GM19099 (cell line): ENCODE measurements around the gene C16orf46.

Source experiments
- POLR2A ChIP-seq: IDR thresholded peaks from 3 replicates; pipeline ENCODE4 v1.6.1; 2011; ENCODE audit warnings: low read depth; ENCODE audit not compliant: insufficient read length; ENCODE audit errors: extremely low read depth

The C16orf46 gene

GRCh38 chr16:81095953-81096714, 19.1 kb upstream of the C16orf46 start, which contains the start of gene GCSH:
GCSH (minus strand) TSS chr16:81096395; CDS start chr16:81096278, 117 bp downstream.
- TF ChIP-seq POLR2A: peak; percentile 18

DNA sequence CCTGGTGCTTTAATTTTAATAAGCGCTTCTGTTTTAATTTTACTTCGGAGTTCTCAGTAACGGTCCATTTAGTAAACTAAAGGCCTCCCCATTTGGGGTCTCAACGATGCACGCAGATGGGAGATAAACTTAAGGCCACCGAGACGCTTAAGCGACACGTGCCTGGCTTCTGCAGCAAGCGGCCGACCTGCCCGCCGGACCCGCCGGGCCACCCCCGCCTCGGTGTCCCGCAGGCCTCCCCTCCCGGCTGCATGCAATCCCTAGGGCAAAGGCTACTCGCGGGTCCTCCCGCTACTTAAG, 18.6 kb upstream of the C16orf46 start:
- no peak for TF ChIP-seq POLR2A

DNA sequence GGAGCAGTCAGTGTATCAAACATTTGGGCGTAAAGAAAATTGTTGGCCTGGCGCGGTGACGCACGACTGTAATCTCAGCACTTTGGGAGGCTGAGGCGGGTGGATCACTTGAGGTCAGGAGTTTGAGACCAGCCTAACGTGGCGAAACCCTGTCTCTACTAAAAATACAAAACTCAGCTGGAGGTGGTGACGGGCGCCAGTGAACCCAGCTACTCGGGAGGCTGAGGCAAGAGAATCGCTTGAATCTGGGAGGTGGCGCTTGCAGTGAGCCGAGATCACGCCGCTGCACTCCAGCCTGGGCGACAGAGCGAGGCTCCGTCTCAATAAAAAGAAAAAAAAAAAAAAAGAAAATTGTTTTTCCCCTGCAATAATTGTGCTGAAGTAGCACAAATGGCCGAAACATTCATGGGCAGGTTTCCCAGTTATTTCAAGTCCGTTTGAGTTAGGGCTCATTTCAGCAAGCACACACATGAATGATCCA, 17.8 kb upstream of the C16orf46 start:
- TF ChIP-seq POLR2A: no peak

DNA sequence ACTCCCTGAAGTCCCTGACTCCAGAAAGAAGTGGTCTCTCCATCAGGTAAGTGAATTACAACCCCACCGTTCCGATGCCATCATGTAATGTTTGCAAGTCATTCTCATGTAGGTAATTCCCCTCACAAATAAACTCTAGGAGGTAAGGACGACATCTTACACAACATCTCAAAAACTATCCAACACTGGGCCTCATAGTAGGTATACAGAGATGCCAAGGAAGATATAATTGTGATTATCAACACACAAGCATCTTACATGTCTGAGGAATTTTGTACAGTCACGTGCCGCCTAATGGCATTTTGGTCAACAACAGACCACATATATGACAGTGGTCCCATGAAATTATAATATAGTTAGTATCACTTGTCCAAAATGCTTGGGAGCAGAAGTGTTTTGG, 11.8 kb upstream of the C16orf46 start:
- no peak for TF ChIP-seq POLR2A

DNA sequence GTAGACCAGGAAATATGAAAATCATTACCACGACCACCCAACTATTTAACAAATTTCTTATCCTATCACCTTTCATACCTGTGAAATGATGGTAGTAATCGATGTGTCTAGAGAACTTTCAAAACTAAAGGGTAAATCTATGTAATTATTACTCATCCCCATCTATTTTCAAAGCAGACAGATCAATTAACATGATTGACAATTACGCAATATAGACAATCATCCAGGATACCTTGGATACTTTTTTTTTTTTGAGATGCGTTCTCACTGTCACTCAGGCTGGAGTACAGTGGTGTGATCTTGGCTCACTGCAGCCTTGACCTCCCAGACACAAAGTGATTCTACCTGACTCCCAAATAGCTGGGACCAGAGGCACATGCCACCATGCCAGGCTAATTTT, 4.0 kb upstream of the C16orf46 start:
- TF ChIP-seq POLR2A: no peak

DNA sequence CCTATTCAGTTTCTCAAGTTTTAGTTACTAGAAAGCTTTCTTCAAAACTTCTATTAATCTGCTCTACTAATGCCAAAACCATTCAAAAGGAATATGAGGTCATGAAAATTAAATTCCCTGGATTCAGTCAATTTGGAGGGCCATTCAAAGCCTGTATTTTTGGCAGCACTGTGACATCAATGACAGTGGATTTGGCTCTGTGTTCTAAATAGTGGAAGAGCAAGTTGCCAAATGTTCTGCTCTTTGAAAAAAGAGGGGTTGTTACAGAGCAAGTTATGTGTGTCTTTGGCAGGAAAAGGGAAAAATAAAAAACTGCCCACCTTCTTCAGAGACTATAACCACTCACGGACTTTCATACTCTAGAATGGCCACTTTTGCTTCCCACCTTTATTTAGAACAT, 3.2 kb upstream of the C16orf46 start:
- TF ChIP-seq POLR2A: no peak

GRCh38 chr16:81076566-81077075, 417 bp downstream of the C16orf46 start:
- no peak for TF ChIP-seq POLR2A

DNA sequence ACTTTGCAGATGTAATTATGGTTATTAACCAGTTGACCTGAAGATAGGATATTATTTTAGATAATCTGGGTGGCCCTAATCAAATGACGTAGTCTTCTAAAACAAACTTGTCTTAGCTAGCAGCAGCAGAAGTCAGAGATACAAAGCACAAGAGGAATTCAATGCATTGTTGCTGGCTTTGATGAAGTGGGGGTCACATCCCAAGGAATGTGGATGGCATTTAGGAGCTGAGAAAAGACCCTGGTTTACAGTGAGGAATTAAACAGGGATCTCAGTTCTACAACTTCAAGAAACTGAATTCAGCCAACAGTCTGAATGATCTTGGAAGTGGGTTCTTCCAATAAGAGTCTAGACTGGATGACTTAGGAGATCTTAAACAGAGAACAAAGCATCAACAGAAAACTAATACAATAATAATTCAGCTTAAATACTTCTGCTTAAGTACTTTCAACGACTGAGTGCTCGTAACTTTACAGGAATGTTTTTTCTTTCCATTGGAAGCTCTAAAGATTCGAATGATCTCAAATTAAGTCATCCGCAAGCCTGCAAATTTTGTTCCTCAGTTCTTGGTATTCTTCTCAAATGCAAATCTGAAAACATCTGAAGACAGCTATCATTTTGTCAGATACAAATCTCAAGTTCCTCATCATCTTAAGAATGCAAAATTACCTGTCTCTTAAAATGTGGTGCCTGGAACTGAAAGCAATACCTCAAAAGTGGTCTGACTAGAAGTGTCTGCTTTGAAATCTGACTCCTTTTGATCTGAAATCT, 3.3 kb downstream of the C16orf46 start:
- no peak for TF ChIP-seq POLR2A

GRCh38 chr16:81071805-81072204, 5.2 kb downstream of the C16orf46 start:
- TF ChIP-seq POLR2A: no peak

DNA sequence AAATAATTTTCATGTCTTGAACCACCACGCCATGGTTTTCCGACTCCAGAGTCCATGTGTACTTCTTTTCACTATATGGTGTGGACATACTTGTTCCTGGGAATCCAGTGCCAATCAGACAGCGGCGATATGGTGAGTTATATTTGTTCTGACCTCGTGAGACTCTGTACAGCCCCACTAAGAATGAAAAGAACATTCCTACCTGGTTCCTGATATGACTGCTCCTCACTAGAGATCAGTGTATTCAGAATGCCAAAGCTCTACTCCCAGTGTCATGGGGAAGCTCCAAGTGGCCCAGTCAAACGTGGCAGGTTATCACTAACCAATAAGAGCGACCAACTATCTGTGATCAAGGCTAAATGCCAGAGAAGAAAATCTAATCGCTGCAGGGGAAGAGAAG, 6.1 kb downstream of the C16orf46 start:
- TF ChIP-seq POLR2A: no peak

GRCh38 chr16:81069063-81069462, 8.0 kb downstream of the C16orf46 start:
- no peak for TF ChIP-seq POLR2A

DNA sequence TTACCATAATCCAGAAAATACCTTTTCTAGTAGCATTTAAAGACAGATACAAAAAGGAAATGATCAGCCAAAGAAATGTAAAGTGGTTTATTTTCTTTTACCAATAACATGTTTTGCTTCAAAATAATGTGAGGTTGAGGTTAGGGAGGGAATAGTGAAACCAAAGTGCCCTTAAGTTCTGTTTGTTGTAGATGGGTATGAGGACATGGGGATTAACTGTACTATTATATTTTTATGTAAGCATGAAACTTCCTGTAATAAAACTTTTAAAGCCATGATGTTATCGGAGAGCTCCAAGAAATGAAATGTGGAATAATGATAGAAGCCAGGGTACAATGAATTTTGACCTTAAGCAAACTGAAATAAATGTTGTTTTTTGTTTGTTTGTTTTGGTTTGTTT, 9.9 kb downstream of the C16orf46 start:
- no peak for TF ChIP-seq POLR2A

- TF ChIP-seq POLR2A: no peak
Measured at GRCh38 chr16:81066681-81067080, 10.4 kb downstream of the C16orf46 start.

- no peak for TF ChIP-seq POLR2A
Measured at GRCh38 chr16:81061871-81062608, 15.0 kb downstream of the C16orf46 start.

DNA sequence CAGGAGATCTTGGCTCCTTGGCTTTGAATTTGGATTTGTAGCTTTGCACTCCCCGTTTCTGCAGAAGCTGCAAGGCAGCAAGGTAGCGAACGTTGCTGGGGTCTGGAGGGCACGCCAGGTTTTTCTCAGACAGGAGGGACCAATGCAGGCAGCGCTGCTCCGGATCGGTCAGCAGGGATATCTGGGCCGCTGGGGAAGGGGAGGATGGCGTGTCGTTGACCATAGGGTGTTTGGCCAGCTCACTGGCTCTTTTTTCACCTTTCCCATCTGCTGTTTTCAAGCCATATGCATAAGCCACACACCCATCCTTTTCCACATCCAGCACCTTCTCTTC, 15.8 kb downstream of the C16orf46 start:
- no peak for TF ChIP-seq POLR2A

DNA sequence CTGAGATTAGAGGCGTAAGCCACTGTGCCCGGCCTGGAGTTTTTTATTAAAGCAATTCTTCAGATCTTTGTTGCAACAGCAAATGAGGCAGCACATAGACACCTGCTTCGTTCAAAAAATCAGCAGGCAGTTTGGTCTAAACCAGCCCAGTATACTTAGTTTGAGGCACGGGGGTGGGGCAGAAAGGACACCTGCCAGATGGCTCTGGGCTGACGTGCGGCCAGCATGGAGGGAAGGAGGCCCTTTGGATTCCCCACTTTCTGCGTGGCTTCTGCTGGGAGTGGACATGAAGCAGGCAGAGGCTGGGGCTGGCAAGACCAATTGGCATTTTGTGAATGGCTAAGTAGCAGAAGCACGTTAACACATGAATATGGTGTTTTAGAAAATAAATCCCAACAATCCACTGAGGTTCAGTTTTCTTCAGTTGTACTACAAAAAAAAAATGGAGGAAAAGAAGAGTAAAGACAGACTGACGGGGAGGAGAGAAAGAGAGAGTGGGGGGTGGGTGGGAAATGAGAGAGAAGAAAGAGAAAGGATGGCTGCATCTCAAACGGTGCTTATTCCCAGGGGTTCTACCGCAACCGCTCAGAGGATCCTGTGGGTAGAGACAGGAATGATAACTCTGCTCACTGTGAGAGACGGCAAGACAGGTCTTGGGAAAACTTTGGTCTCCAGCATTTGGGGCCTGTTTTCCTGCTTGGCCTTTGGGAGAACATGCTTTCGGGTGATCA, 16.3 kb downstream of the C16orf46 start:
- no peak for TF ChIP-seq POLR2A

- no peak for TF ChIP-seq POLR2A
Measured at GRCh38 chr16:81053761-81054160, 23.3 kb downstream of the C16orf46 start.
